ENCODE data around the gene CALD1. TPM values are rescaled to one million over a fixed set of nuclear protein-coding genes. Genes with fewer than 3 reads are reported as not detected.

Gene CALD1
- total RNA-seq, 2 donors from 2014 or later = 307 to 314 TPM

DNA sequence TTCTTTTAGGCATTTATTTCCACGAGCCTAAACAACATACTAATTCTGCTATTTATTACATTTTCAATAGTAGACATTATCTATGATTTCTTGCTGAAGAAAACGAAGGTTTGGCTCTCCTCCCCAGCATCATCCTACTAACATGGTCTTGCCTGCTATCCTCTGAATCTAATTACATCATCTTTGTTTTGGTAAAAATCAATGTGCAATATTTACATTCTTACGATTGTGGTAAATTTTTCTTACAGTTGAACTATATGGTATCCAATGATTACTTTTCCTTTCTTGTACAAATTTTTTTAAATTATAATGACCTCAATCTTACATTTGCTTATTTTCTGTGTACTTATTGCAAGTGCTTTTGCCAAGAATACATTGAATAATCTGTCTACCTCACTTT is 7.0 kb upstream of the CALD1 start:
- no peak for DNase-seq (ENCODE audit: low spot score)
- H3K9me3 ChIP-seq = no peaks in the 10 kb centered on the region
- TF ChIP-seq POLR2A (IDR thresholded peaks at IDR 0.05) = no peak
- no peak for TF ChIP-seq CTCF (IDR thresholded peaks at IDR 0.05)
- no peak for TF ChIP-seq POLR2AphosphoS5 (IDR thresholded peaks at IDR 0.05)
- no peaks in the 10 kb centered on the region for H3K27me3 ChIP-seq (replicated peaks; ENCODE audit: insufficient read depth)
- intact Hi-C loops (cut with DNase I) = no loop called here
- H3K27ac ChIP-seq = no peak overlapping the region
- no peaks in the 10 kb centered on the region for H3K4me1 ChIP-seq (replicated peaks)
- H3K36me3 ChIP-seq = no peaks in the 10 kb centered on the region
- WGBS = 81% methylated on average over 3 of the region's 3 CpGs
- no peak overlapping the region for H3K4me3 ChIP-seq

DNA sequence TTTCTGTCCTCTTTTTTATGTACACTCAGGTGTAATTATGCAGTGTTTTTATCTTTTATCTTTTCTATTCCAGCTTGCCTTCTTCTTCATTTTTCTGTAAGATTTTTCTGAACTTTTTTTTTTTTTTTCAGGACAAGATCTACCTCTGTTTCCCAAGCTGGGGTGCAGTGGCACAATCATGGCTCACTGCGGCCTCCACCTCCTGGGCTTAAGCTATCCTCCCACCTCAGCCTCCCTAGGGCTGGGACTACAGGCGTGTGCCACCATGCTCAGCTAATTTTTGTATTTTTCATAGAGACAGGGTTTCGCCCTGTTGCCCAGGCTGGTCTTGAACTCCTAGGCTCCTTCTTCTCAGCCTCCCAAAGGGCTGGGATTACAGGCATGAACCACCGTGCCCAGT is 6.3 kb upstream of the CALD1 start:
- Histone ChIP-seq H3K4me1 (replicated peaks) (no peaks in the 10 kb centered on the region), H3K4me3 (no peak overlapping the region), H3K36me3 (no peaks in the 10 kb centered on the region), H3K27me3 (replicated peaks; ENCODE audit: insufficient read depth) (no peaks in the 10 kb centered on the region), H3K27ac (no peak overlapping the region), H3K9me3 (no peaks in the 10 kb centered on the region)
- no peak for TF ChIP-seq POLR2A (IDR thresholded peaks at IDR 0.05)
- TF ChIP-seq POLR2AphosphoS5 (IDR thresholded peaks at IDR 0.05) = no peak
- TF ChIP-seq CTCF (IDR thresholded peaks at IDR 0.05) = no peak
- no peak for DNase-seq (ENCODE audit: low spot score)
- 93% methylated on average over 4 of the region's 4 CpGs for WGBS
- intact Hi-C loops (cut with DNase I) = no loop called here

DNA sequence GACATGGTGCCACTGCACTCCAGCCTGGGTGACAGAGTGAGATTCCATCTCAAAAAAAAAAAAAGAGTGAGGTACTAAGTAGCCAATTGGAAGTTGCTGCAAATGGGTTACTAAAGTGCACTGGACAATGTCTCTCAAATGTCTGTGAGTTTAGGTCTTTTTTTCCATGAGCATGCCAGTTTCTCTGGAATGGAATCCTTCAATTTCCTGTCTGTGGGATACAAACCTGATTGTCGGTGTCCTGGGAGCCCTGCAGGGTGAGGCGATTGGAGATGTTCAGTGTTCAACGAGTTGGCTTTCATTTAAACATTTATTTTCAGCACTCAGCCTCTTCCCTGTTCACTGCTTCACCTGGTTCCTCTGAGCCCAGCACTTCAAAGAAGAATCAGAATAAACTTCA is 5.3 kb upstream of the CALD1 start:
- Histone ChIP-seq H3K36me3 (no peaks in the 10 kb centered on the region), H3K9me3 (no peaks in the 10 kb centered on the region), H3K27me3 (replicated peaks; ENCODE audit: insufficient read depth) (no peaks in the 10 kb centered on the region), H3K4me1 (replicated peaks) (peaks cover 7% of the 10 kb centered on the region), H3K4me3 (no peak overlapping the region), H3K27ac (no peak overlapping the region)
- WGBS = 86% methylated on average over 3 of the region's 3 CpGs
- DNase-seq (ENCODE audit: low spot score) = no peak
- TF ChIP-seq CTCF (IDR thresholded peaks at IDR 0.05) (no peak), POLR2A (IDR thresholded peaks at IDR 0.05) (no peak), POLR2AphosphoS5 (IDR thresholded peaks at IDR 0.05) (no peak)
- intact Hi-C loops (cut with DNase I) = no loop called here

DNA sequence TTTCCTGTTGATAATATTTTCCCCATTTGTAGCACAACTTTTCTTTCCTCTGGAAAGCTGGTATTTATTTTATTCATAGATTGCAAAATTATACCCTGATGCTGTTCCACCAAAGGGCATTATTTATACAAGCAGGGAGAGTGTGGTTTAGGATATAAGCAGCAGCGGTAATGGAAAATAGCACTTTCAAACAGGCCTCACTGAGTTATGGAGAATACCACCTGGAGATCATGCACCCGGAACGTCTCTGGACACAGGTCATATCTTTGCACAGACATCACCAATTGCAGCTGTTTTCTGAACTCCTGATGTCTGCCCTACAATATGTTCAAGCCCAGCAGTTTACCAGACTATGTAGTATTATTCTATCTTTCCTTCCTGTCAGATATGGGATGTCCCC is 2.0 kb upstream of the CALD1 start:
- no peak for DNase-seq (ENCODE audit: low spot score)
- H3K27ac ChIP-seq = peak overlapping the region; percentile 85 to 88
- TF ChIP-seq CTCF (IDR thresholded peaks at IDR 0.05) = no peak
- TF ChIP-seq POLR2AphosphoS5 (IDR thresholded peaks at IDR 0.05) = no peak
- TF ChIP-seq POLR2A (IDR thresholded peaks at IDR 0.05) = no peak
- 82% methylated on average over 3 of the region's 3 CpGs for WGBS
- H3K9me3 ChIP-seq = no peaks in the 10 kb centered on the region
- no peak overlapping the region for H3K4me3 ChIP-seq
- intact Hi-C loops (cut with DNase I) = loop anchor here (5.0 kb wide), 1 partner anchor 85 kb away; no protein-coding TSS in a partner anchor
- H3K27me3 ChIP-seq (replicated peaks; ENCODE audit: insufficient read depth) = no peaks in the 10 kb centered on the region
- H3K36me3 ChIP-seq = no peaks in the 10 kb centered on the region
- H3K4me1 ChIP-seq (replicated peaks) = peaks cover 7% of the 10 kb centered on the region

DNA sequence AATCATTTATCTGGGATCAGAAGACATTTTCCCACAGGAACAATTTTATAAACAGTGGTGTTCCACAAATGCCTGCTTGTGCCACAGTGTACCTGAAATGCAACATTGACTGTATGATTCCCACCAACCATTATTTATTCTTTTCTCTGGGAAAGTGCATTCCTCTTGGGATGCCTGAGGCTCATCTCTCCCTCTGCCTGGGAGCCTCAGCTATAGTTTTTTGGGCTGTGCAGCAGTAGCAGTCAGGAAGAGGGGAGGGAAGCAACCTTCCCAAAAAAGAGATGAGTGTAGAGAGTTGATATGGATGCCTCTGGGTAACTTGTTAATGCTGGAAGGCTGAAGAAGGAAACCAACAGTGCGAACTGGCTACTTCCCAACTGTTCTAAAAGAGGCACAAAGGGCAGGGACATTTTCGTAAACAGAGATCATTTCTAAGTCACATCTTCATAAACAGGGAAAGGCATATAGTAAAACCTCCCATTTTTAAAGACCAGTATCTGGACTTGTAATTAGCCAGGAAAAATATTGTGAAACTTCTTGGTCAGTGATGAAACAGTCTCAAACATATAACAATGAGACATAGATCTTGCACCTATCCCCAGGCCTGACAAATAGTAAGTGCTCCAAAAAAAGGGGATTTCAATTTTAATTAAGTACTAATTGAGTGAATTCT is 1.4 kb upstream of the CALD1 start:
- WGBS = 45% methylated on average over 2 of the region's 2 CpGs
- intact Hi-C loops (cut with DNase I) = loop anchor here (5.0 kb wide), 1 partner anchor 86 kb away; no protein-coding TSS in a partner anchor
- TF ChIP-seq POLR2A (IDR thresholded peaks at IDR 0.05) (no peak), POLR2AphosphoS5 (IDR thresholded peaks at IDR 0.05) (peak; percentile 12), CTCF (IDR thresholded peaks at IDR 0.05) (no peak)

More for the DNA sequence above, 1.4 kb upstream of the CALD1 start:
- DNase-seq (ENCODE audit: low spot score) = no peak
- H3K36me3 ChIP-seq = no peaks in the 10 kb centered on the region
- H3K27ac ChIP-seq = peak overlapping the region; percentile 85 to 88
- H3K4me3 ChIP-seq = no peak overlapping the region
- H3K4me1 ChIP-seq (replicated peaks) = peaks cover 7% of the 10 kb centered on the region
- no peaks in the 10 kb centered on the region for H3K9me3 ChIP-seq
- H3K27me3 ChIP-seq (replicated peaks; ENCODE audit: insufficient read depth) = no peaks in the 10 kb centered on the region

All from prostate gland (tissue), 2 donors.